GM23248 (cell line): ENCODE data around the gene RADIL.

Experiments used
- EZH2 ChIP-seq: fragments of 200-600 bp; sonication (generic); IDR thresholded peaks from 2 replicates; pipeline ENCODE4 v1.6.1; 2018; ENCODE audit warnings: antibody characterized with exemption, mild to moderate bottlenecking; ENCODE audit not compliant: insufficient read depth, poor library complexity, severe bottlenecking
- EZH2phosphoT487 ChIP-seq: fragments of 200-600 bp; sonication (generic); IDR thresholded peaks from 2 replicates; pipeline ENCODE4 v1.6.1; 2018; ENCODE audit warnings: antibody characterized with exemption, moderate library complexity, mild to moderate bottlenecking, low read depth; ENCODE audit not compliant: insufficient read depth

- TF ChIP-seq EZH2phosphoT487 (no peak), EZH2 (no peak)
These were observed 107.5 kb downstream of the RADIL start for GRCh38 chr7:4775848-4776623.
